SKM-1 (cell line): Measurements from ENCODE around the gene L1TD1.
"Not testable (repeated sequence)": the region's sequence is repeated elsewhere in the genome, so short reads cannot be mapped to it uniquely, and the experiment has no call there.

Experiments used
- DNase-seq: peaks from one replicate; lab custom pipeline; 2025; ENCODE audit not compliant: unreplicated experiment; lab: John Stamatoyannopoulos, UW

The L1TD1 gene

GRCh38 chr1:62194651-62195544 is at the start of gene L1TD1:
Gene L1TD1, plus strand, starts transcription at chr1:62194849. Its CDS starts 11,780 bp downstream, at chr1:62206629.
- DNase-seq: no peak

- DNase-seq: no peak
These were observed 34.7 kb upstream of the L1TD1 start for GRCh38 chr1:62159940-62160348.

- DNase-seq: no peak
These were observed 32.9 kb upstream of the L1TD1 start for GRCh38 chr1:62161711-62162110.

- not testable (repeated sequence) for DNase-seq
These were observed 24.3 kb upstream of the L1TD1 start for GRCh38 chr1:62170380-62170779.

GRCh38 chr1:62175568-62176179 is 19.0 kb upstream of the L1TD1 start:
- DNase-seq: peak; percentile 2

- no peak for DNase-seq
These were observed 17.9 kb upstream of the L1TD1 start for GRCh38 chr1:62176597-62177312.

- DNase-seq: no peak
These were observed 17.0 kb upstream of the L1TD1 start for GRCh38 chr1:62177621-62178020.

- DNase-seq: no peak
These were observed 16.3 kb upstream of the L1TD1 start for GRCh38 chr1:62178372-62178771.

- not testable (repeated sequence) for DNase-seq
These were observed 14.6 kb upstream of the L1TD1 start for GRCh38 chr1:62180054-62180453.

- DNase-seq: no peak
These were observed 14.0 kb upstream of the L1TD1 start for GRCh38 chr1:62180639-62181038.

- DNase-seq: no peak
These were observed 13.1 kb upstream of the L1TD1 start for GRCh38 chr1:62181532-62181931.

GRCh38 chr1:62182157-62182556 is 12.5 kb upstream of the L1TD1 start:
- DNase-seq: not testable (repeated sequence)

GRCh38 chr1:62183164-62184020 is 11.3 kb upstream of the L1TD1 start:
- DNase-seq: not testable (repeated sequence)

- DNase-seq: no peak
These were observed 10.3 kb upstream of the L1TD1 start for GRCh38 chr1:62184336-62184735.

GRCh38 chr1:62185233-62185632 is 9.4 kb upstream of the L1TD1 start:
- not testable (repeated sequence) for DNase-seq

GRCh38 chr1:62185677-62186076 is 9.0 kb upstream of the L1TD1 start:
- no peak for DNase-seq

- DNase-seq: no peak
These were observed 7.1 kb upstream of the L1TD1 start for GRCh38 chr1:62187548-62187947.

GRCh38 chr1:62188111-62188510 is 6.5 kb upstream of the L1TD1 start:
- no peak for DNase-seq

- DNase-seq: no peak
These were observed 1.5 kb downstream of the L1TD1 start for GRCh38 chr1:62196086-62196690.

GRCh38 chr1:62198069-62198780 is 3.6 kb downstream of the L1TD1 start:
- no peak for DNase-seq
